NCI-H187 (cell line): Measurements from ENCODE around the gene SH3PXD2A.
"Not testable (repeated sequence)": the region's sequence is repeated elsewhere in the genome, so short reads cannot be mapped to it uniquely, and the experiment has no call there.

Experiments used
- DNase-seq, 2 experiments: peaks; one replicate each; lab custom pipeline; 2025; lab: John Stamatoyannopoulos, UW

The SH3PXD2A gene

DNA sequence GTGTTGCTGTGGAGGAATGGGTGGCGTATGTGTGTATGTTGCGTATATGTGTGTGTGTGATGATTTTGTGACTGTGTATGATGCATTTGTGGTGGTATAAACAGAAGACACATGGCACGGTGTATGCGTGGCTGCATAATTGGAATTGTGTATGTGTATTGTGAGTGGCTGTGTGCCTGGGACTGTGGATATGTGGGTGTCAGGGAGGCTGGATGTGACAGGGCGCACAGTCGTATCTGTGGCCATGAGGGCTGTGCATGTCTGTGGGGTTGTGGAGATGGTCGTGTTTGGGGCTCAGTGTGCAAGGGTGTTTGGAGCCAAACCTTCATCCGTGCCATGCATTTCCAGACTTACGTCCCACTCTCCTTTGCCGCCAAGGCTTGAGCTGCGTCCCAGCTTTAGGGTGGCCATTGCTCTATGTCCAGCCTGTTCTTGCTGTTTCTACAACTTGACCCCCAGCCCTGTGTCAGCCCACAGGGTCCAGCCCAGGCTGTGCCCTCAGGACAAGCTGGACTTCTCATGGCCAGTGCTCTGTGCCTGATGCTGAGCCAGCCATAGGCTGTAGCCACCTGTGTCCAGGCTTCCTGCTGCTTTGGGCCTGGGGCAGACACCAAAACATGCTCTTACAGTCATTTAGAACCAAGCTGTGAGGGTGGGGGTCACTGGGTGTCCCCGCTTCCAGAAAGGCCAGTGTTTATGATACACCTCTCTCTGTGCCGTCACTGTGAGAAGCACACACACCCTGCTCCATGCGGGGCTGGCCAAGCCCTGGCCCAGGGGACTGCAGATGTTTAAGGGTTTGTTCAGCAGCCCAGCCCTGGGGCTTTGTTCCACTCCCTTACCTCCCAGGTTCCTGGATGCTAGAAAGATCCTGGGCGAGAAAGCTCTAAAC lies 234.2 kb downstream of the SH3PXD2A start:
- no peak for DNase-seq

DNA sequence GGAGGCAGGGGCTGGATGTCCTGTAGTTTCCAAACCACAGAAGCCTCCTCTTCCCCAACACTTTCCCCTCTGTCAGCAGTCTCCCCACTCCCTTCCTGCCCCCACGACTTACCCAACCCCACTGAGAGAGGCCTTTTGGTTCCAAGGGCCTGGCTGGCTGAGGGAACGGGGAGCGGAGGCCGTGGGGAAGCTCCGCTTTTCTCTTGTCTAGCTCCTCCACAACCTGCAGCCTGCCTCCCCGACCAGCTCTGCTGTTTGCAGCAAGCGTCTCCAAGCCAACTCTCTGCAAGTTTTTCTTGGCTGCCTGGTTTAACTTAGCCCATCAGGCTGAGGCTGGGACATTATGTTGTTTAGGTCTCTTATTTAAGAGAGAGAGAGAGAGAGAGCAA lies 235.0 kb downstream of the SH3PXD2A start:
- DNase-seq, result no peak

DNA sequence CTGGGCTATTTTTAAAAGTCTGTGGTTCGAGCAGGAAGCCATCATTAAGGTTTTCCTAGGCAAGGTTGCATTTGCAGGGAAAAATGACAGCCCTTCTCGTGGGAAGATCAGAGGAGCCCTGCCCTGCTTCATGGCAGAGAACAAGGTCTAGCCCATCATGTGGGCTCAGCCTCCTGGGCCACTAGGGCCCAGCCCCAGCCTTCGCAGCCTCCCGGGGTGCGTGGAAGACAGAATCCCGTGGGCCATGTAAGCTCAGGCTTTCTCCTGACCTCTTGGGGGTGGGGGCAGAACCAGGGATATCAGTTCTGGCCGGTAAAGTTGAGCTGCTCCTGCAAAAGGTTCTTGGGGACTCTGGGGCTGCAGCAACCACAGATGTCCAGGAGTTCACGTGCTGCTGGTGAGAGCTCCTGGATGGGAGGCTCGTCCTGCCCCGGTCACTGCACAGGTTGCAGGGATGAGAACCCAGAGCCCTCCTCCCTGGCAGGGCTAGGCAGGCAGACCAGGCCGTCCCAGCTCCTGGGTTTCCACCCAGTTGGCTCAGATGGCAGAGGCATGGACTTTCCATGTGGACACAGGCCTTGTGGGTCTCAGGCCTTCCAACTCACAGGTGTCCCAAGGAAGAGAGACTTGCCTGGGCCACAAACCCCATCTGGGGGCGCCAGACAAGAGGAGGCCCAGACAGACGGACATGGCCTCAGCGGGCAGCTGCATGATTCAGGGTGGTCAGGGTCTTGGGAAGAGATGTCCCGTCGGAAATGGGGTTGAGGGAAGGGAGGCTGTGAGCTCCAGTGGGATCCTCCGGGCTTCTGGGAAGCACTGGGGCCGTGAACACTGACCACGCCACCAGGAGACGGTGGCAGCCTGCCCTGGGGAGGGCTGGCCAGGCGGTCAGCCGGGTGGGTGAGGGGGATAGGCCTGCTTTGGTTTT lies 235.7 kb downstream of the SH3PXD2A start:
- DNase-seq, result no peak

DNA sequence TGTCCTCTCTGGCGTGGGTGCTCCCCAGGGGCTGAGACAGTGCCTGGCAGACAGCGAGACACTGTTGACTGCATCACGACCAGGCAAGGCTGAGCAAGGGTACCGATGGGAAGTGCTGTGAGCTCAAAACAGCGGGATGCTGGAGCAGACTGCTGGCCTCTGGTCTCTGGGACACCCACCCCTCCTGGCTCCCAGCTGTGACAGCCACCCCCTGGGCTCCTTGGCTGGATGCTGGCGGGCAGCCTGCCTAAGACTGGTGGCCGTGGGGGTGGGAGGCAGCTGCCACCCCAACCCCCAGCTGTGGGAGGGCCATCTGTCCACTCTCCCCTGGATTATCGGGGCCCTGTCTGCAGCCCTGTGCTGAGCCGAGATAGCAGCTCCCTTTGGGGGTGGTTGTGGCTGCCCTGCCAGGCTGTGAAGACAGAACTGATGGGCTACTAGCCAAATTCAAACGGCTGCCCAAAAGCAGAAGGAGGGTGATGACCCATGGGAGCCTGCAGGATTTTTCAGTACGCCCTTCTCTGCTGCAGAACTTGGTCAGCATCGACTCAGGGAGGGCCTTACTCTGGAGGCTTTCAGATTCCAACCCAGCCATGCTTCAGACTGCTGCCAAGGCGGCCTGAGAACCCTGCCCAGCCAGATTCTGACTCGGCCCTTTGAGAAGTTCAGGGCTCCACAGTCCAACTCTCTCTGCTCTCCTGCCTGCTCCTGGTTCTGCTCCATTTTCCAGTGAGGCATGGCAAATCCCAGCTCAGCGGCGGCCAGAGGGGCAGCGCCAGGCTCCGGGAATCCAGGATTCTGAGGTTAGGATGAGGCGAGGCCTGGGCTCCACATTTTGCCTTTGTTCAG lies 236.6 kb downstream of the SH3PXD2A start:
- no peak for DNase-seq

DNA sequence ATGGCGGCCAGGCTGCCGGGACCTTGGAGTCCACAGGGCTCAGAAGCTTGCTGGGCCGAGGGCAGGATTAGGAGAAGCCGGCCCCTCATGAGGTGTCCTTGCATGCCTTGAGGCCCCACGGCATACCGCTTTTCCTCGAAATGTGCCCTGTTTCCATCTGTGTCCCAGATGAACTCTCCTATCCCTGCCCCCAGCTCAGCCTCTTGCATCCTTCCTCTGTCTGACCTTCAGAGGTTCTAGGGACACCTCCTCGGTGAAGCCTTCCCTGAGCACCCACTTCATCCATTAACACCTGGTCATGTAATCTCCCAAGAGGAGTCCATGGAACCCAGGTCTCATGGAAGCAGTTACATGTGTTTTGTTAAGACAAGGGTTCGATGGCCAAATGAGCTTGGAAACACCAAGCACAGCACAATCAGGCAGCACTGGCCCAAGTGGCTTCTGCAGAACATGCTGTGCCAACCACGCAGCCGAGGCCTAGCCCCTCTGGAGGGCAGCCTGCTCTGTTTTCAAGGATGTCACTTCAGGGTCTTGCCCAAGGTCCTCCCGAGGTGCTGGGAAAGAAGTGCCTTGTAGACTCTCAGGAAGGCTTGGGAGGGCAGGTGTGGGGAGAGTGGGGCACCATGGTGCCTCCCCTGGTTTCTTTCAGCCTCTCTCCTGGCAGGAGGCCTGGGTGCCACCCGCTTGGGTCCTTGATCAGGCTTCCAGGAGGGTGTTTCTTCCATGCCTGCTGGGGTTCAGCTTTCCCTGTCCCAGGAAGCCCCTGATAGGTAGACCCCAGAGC lies 237.6 kb downstream of the SH3PXD2A start:
- no peak for DNase-seq

DNA sequence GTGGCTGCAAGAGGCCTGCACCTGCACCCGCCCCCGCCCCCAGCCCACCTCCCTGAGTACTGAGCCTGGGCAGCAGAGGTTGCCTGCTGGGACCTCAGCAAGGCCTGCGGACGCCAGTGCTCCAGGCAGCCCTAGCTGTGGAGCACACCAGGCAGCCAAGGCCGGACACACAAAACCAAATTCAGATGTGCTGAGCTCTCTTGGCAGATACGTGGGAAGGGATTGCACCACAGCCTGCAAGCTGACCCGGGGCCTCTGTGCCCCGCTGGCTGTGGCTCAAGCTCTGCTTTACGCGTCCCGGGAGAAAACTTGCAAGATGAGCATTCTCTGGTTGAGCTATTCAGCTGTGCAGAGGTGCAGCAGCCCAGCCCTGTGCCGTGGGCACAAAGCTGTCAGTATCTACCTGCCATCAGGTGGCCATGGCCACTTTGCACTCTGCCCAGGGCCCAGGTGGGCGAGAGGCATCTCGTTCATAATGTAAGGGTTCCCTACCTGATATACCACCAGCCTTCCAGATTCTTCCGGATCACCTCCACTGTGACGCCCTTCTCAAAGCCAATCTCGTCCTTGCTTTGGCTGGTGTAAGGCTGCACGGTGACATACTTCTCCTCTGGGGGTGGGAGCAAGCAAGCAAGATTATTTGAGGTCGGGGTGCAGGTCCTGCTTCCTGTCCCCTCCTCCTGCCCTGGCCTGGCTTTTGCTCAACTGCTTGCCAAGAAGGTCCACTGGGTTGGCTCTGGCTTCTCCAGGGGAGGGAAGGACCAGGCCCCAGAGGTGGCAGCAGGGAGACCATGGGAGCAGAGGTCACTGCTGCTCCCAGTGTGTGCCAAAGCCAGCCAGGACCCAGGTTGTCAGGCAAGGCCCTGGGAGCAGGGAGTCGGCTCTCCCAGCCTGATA lies 238.4 kb downstream of the SH3PXD2A start:
- no peak for DNase-seq

DNA sequence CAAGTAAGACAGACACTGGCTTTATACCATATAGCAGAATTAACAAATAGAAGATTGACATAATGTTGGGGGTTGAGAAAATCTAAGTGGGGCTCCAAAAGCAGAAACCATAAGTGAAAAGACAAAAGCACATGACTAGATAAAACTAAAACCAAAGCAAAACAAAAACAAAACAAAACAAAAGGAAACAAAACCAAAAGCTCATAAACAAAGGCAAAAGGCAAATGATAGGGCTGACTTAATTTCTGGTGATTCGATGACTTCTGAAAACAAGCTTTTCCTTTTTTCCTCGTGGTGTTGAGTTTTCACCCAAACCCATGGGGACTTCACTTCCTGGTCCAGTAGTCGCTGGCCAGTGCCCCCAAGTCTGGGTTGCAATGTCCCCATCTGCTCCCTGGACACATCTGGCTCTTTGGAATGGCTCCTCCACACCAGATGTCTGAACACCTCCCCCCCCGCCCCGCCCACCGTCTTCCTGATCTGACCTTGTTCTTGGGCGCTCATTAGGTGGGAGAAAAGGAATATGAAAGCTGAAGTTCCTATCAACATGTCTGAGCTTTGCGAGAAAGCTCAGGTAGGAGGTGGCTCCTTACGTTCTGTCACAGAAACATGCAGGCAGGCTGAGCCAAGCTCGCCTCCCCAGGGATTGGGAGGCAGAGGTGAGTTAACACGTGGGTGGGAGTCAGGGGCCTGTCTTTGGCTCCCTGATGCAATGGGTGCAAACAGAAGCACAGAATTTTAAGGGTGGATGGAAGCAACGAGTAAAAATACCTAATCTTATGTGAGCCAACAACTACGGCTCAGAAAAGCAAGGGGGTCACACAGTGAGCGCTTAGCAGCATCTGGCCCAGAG lies 240.8 kb downstream of the SH3PXD2A start:
- DNase-seq, result no peak

DNA sequence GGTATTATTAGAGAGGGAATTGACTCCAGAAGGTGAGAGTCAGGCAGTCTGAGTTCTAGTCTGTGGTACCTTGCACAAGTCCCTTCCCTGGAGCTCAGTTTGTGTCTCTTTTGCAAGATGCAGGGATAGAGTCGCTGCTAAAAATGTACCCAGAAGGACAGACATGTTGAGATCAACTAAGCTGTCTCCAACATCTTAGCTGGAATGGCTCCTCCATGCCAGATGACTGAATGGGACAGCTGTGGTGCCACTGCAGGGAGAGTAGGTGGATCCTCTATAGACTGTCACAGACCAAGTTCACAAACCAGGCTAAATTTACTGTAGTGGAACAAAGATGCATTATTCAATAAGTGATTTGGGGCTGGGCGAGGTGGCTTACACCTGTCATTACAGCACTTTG lies 241.8 kb downstream of the SH3PXD2A start:
- DNase-seq, result no peak

DNA sequence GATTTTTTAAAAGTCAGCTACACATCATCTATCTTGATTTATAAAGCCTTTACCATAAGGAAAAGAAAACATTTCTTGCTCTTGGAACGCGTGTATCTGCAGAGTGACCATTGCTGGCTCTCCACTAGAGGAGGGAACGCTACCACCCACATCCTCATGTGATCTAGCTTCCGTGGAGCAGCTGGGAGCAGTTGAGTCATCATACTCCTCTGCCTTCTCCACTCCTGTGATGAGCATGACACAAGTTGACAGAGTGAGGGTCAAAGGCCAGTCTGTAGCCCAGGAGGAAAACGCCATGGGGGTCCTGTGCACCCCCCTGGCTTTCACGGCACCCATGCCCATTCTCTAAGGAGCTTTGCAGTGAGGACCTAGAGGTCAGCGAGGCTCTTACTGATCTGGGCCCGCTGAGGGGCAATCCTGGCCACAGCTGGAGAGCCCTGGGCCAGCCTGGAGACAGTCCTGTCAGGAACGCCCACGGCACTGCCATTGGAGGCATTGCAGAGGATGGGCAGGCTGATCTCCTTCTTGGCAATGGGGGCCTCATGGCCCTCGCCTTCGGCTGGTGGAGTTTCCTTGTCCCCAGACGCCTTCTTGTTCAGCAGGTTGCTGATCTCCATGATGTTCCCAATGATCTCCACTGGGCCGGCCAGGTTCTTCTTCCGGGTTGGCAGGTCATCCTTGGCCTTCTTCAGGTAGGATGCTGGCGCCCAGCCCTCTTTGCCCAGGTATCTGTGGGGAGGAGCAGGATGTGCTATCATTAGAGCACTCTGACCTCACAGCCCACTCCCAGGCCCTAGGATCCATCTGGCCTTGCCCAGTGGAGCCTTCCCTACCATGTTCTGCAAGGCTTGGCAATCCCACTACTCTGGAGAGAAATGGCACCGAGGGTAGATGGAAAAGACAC lies 242.7 kb downstream of the SH3PXD2A start:
- no peak for DNase-seq

DNA sequence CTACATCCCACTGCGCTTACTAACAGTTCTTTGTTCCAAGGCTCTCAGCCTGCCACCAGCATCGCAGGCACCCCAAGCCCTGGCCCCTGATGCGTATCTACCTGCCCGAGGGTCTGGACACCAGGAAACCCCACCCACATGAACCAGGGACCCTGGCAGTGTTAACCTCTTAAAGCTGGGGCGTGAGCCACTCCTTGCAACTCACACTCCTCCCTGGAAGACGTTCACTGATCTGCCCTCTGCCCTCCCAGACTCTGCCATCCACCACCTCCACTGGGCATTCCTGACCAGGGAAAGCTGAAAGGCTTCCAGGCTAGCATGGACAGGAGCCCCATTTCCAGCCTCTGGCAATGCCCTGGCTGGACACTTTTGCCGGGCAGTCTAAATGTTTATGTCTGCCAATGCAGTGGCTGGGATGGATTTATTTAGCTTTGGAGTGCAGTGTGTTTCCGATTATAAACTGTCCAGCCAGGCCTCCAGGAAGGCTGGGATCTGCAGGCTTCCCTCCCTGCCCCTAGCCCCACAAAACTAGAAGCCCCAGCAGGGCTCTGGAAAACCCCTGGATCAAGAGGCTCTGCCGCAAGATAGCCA lies 244.4 kb downstream of the SH3PXD2A start:
- DNase-seq, result no peak

DNA sequence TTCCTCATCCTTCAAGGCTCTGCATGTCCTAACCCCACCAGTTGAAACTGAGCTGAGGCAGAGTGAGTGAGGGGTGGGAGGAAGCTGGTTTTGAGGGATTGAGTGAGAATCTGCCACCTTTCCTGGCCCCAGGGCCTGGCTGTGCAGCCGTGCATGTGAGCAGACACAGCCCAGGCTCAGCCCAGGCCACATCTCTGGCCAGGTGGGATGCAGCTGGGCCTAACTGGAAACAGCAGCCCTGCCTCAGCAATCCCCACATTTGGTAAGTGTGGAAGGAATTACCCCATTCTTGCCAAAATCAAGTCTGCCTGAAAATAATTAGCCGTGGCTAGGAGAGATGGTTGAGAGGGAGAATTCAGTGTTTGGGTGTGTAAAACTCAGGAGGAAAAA lies 245.3 kb downstream of the SH3PXD2A start:
- DNase-seq, result no peak

DNA sequence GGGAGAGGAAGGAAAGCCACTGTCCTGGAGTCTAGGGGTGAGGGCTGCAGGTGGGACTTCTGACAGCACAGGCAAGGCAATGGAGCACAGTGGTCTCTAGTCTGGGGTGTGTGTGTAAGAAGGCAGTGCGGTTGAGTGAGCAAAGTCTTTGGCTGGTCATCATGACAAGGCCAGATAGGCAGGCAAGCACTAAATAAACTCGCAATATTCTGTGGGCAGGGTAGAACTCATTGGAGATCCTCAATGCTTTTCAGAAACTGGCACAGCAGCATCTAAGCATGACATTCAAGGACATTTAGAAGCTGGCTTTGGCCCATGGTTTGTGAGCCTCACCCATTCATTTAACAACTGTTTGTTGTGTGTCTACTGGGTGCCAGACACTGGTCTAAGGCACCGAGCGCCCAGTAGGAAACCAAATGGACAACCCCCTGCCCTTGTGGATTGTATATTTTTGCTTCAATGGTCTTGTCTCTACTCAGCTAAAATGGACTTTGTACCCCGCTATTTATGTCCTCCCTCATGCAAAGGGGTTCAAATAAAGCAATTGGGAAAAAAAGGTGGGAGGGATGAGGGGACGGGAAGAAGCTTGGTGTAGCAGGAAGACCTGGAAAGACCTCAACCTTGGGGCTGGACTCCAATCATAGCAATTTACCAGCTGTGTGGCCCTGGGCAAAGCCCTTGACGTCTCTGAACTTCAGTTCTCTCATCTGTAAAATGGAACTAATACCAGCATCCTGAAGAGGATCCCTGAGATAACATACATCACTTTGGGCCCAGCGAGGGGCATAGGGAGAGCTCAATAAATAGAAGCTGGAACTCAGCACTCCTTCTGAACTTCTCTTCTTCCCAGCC lies 245.9 kb downstream of the SH3PXD2A start:
- DNase-seq, result no peak

DNA sequence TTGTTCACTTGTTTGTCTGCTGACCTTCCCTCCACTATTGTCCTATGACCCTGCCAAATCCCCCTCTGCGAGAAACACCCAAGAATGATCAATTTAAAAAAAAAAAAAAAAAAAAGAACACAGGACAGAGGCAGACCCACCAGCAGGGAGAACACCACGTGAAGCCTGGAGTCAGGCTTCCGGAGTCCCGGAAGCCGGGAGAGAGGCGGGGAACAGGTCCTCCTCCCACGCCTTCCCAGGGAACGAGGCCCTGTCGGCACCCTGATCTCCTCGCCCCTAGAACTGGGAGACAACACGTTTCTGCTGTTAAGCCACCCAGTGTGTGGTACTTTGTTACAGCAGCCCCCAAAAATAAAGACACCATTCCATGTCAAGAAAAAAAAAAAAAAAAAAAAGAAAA lies 247.3 kb downstream of the SH3PXD2A start:
- not testable (repeated sequence) for DNase-seq

DNA sequence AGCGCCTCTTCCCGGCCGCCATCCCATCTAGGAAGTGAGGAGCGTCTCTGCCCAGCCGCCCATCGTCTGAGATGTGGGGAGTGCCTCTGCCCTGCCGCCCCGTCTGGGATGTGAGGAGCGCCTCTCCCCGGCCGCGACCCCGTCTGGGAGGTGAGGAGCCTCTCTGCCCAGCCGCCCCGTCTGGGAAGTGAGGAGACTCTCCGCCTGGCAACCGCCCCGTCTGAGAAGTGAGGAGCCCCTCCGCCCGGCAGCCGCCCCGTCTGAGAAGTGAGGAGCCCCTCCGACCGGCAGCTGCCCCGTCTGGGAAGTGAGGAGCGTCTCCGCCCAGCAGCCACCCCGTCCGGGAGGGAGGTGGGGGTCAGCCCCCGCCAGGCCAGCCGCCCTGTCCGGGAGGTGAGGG lies 248.3 kb downstream of the SH3PXD2A start:
- not testable (repeated sequence) for DNase-seq

DNA sequence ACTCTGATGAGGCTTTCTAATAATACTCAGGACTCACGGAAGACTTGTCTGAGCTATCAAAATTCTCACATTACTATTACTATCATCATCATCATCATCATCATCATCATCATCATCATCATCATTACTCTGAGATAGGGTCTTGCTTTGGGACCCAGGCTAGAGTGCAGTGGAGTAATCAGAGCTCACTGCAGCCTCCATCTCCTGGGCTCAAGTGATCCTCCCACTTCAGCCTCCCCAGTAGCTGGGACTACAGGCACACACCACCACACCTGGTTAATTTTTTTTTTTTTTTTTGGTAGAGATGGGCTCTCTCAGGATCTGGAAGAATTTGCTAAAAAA lies 249.3 kb downstream of the SH3PXD2A start:
- DNase-seq, result not testable (repeated sequence)

DNA sequence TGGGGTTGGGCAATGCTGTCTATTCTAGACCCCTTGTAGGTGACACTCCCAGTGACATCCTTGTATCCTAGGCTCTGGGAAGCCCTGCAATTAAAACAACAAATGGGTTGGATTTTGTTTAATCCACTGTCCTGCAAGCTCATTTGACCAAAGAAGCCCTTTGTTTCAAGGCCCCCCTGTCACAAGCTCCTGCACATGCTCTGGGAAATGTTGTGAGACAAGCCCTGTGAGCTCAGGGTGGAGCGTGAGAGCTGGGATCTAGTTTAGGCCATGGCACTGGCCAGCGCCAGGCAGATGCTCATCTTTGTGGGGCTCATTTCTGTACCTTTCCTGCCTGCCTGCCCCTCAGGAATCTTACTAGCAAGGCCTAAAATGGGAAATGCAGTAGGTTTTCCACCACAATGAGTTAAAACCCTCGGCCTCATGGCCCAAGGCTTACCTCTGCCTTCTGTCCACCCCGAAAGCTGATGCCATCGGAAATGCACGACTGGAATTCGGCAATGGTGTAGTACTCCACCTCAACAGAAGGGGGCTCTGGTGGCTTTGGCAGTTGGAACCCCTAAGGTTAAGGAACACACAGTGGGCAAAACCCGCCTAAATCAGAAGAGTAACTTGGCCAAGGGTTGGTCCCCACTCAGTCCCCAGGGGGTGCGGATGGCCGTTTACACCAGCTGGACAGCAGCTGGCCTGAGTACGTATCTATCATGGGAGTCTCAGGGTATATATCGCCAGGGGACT lies 249.8 kb downstream of the SH3PXD2A start:
- DNase-seq, result no peak
